ENCODE results near the gene BSN.

The BSN gene

GRCh38 chr3:49607105-49607591, 52.9 kb downstream of the BSN start:
- Mint-ChIP-seq H3K36me3 (ENCODE audit: low read depth) (no peaks in the 10 kb centered on the region), H3K4me1 (ENCODE audit: low read depth) (peaks cover 20% of the 10 kb centered on the region), H3K9me3 (no peaks in the 10 kb centered on the region), H3K4me3 (no peak overlapping the region), H3K27ac (no peak overlapping the region), H3K27me3 (no peaks in the 10 kb centered on the region)

- Mint-ChIP-seq H3K4me1 (ENCODE audit: low read depth) (peaks cover 16% of the 10 kb centered on the region), H3K27ac (no peak overlapping the region), H3K36me3 (ENCODE audit: low read depth) (no peaks in the 10 kb centered on the region), H3K27me3 (no peaks in the 10 kb centered on the region), H3K9me3 (peaks cover 6% of the 10 kb centered on the region), H3K4me3 (no peak overlapping the region)
Observed at GRCh38 chr3:49607796-49608195, 53.5 kb downstream of the BSN start.

GRCh38 chr3:49609314-49609713, 55.0 kb downstream of the BSN start:
- Mint-ChIP-seq H3K36me3 (ENCODE audit: low read depth) (no peaks in the 10 kb centered on the region), H3K27me3 (no peaks in the 10 kb centered on the region), H3K4me1 (ENCODE audit: low read depth) (peaks cover under 1% of the 10 kb centered on the region), H3K9me3 (peaks cover 9% of the 10 kb centered on the region), H3K4me3 (no peak overlapping the region), H3K27ac (no peak overlapping the region)

GRCh38 chr3:49609815-49610214, 55.5 kb downstream of the BSN start:
- Mint-ChIP-seq H3K36me3 (ENCODE audit: low read depth) (no peaks in the 10 kb centered on the region), H3K9me3 (peaks cover 9% of the 10 kb centered on the region), H3K4me3 (no peak overlapping the region), H3K4me1 (ENCODE audit: low read depth) (no peaks in the 10 kb centered on the region), H3K27ac (no peak overlapping the region), H3K27me3 (no peaks in the 10 kb centered on the region)

GRCh38 chr3:49610666-49611280, 56.5 kb downstream of the BSN start:
- Mint-ChIP-seq H3K27me3 (no peaks in the 10 kb centered on the region), H3K4me1 (ENCODE audit: low read depth) (no peaks in the 10 kb centered on the region), H3K4me3 (no peak overlapping the region), H3K36me3 (ENCODE audit: low read depth) (no peaks in the 10 kb centered on the region), H3K9me3 (peaks cover 9% of the 10 kb centered on the region), H3K27ac (no peak overlapping the region)

- H3K4me1 Mint-ChIP-seq (ENCODE audit: low read depth) = no peaks in the 10 kb centered on the region
- no peaks in the 10 kb centered on the region for H3K27me3 Mint-ChIP-seq
- no peak overlapping the region for H3K4me3 Mint-ChIP-seq
- no peaks in the 10 kb centered on the region for H3K36me3 Mint-ChIP-seq (ENCODE audit: low read depth)
- peaks cover 9% of the 10 kb centered on the region for H3K9me3 Mint-ChIP-seq
- H3K27ac Mint-ChIP-seq = no peak overlapping the region
Observed at GRCh38 chr3:49611291-49611690, 57.0 kb downstream of the BSN start.

GRCh38 chr3:49611719-49612118, 57.4 kb downstream of the BSN start:
- Mint-ChIP-seq H3K27me3 (no peaks in the 10 kb centered on the region), H3K36me3 (ENCODE audit: low read depth) (no peaks in the 10 kb centered on the region), H3K27ac (no peak overlapping the region), H3K9me3 (peaks cover 9% of the 10 kb centered on the region), H3K4me3 (no peak overlapping the region), H3K4me1 (ENCODE audit: low read depth) (no peaks in the 10 kb centered on the region)

GRCh38 chr3:49614936-49615335, 60.7 kb downstream of the BSN start:
- H3K4me3 Mint-ChIP-seq = no peak overlapping the region
- no peaks in the 10 kb centered on the region for H3K4me1 Mint-ChIP-seq (ENCODE audit: low read depth)
- no peaks in the 10 kb centered on the region for H3K36me3 Mint-ChIP-seq (ENCODE audit: low read depth)
- no peaks in the 10 kb centered on the region for H3K27me3 Mint-ChIP-seq
- H3K9me3 Mint-ChIP-seq = peaks cover 9% of the 10 kb centered on the region
- no peak overlapping the region for H3K27ac Mint-ChIP-seq

GRCh38 chr3:49616061-49616460, 61.8 kb downstream of the BSN start:
- H3K4me3 Mint-ChIP-seq = no peak overlapping the region
- H3K4me1 Mint-ChIP-seq (ENCODE audit: low read depth) = no peaks in the 10 kb centered on the region
- no peak overlapping the region for H3K27ac Mint-ChIP-seq
- no peaks in the 10 kb centered on the region for H3K27me3 Mint-ChIP-seq
- peaks cover 9% of the 10 kb centered on the region for H3K9me3 Mint-ChIP-seq
- H3K36me3 Mint-ChIP-seq (ENCODE audit: low read depth) = no peaks in the 10 kb centered on the region

- Mint-ChIP-seq H3K27me3 (no peaks in the 10 kb centered on the region), H3K9me3 (peaks cover 9% of the 10 kb centered on the region), H3K36me3 (ENCODE audit: low read depth) (no peaks in the 10 kb centered on the region), H3K27ac (no peak overlapping the region), H3K4me1 (ENCODE audit: low read depth) (no peaks in the 10 kb centered on the region), H3K4me3 (no peak overlapping the region)
Observed at GRCh38 chr3:49616491-49616941, 62.2 kb downstream of the BSN start.

- Mint-ChIP-seq H3K4me1 (ENCODE audit: low read depth) (no peaks in the 10 kb centered on the region), H3K27me3 (no peaks in the 10 kb centered on the region), H3K36me3 (ENCODE audit: low read depth) (no peaks in the 10 kb centered on the region), H3K4me3 (no peak overlapping the region), H3K27ac (no peak overlapping the region), H3K9me3 (peaks cover 6% of the 10 kb centered on the region)
Observed at GRCh38 chr3:49617390-49618013, 63.2 kb downstream of the BSN start.

- Mint-ChIP-seq H3K4me1 (ENCODE audit: low read depth) (no peaks in the 10 kb centered on the region), H3K9me3 (no peaks in the 10 kb centered on the region), H3K27me3 (no peaks in the 10 kb centered on the region), H3K27ac (no peak overlapping the region), H3K4me3 (no peak overlapping the region), H3K36me3 (ENCODE audit: low read depth) (no peaks in the 10 kb centered on the region)
Observed at GRCh38 chr3:49618412-49618811, 64.1 kb downstream of the BSN start.

GRCh38 chr3:49619649-49620048, 65.4 kb downstream of the BSN start:
- H3K36me3 Mint-ChIP-seq (ENCODE audit: low read depth) = no peaks in the 10 kb centered on the region
- no peak overlapping the region for H3K27ac Mint-ChIP-seq
- no peaks in the 10 kb centered on the region for H3K27me3 Mint-ChIP-seq
- no peak overlapping the region for H3K4me3 Mint-ChIP-seq
- no peaks in the 10 kb centered on the region for H3K4me1 Mint-ChIP-seq (ENCODE audit: low read depth)
- no peaks in the 10 kb centered on the region for H3K9me3 Mint-ChIP-seq

GRCh38 chr3:49620728-49621127, 66.5 kb downstream of the BSN start:
- Mint-ChIP-seq H3K27me3 (no peaks in the 10 kb centered on the region), H3K4me3 (no peak overlapping the region), H3K36me3 (ENCODE audit: low read depth) (no peaks in the 10 kb centered on the region), H3K4me1 (ENCODE audit: low read depth) (no peaks in the 10 kb centered on the region), H3K9me3 (no peaks in the 10 kb centered on the region), H3K27ac (no peak overlapping the region)

- no peaks in the 10 kb centered on the region for H3K36me3 Mint-ChIP-seq (ENCODE audit: low read depth)
- H3K9me3 Mint-ChIP-seq = no peaks in the 10 kb centered on the region
- peaks cover 8% of the 10 kb centered on the region for H3K4me1 Mint-ChIP-seq (ENCODE audit: low read depth)
- H3K27me3 Mint-ChIP-seq = no peaks in the 10 kb centered on the region
- H3K4me3 Mint-ChIP-seq = no peak overlapping the region
- no peak overlapping the region for H3K27ac Mint-ChIP-seq
Observed at GRCh38 chr3:49623071-49623470, 68.8 kb downstream of the BSN start.

- H3K4me3 Mint-ChIP-seq = no peak overlapping the region
- peaks cover 8% of the 10 kb centered on the region for H3K4me1 Mint-ChIP-seq (ENCODE audit: low read depth)
- no peaks in the 10 kb centered on the region for H3K27me3 Mint-ChIP-seq
- H3K27ac Mint-ChIP-seq = no peak overlapping the region
- H3K36me3 Mint-ChIP-seq (ENCODE audit: low read depth) = no peaks in the 10 kb centered on the region
- H3K9me3 Mint-ChIP-seq = no peaks in the 10 kb centered on the region
Observed at GRCh38 chr3:49625071-49625470, 70.8 kb downstream of the BSN start.

All from stimulated activated naive CD8-positive, alpha-beta T cell treated with anti-CD3 and anti-CD28 coated beads, Interleukin-15, Interleukin-2, amounts not matched to agents 100 ng/mL and 50 ng/mL, for 24 hours (primary cell).